IPS DF 6.9 (cell line): ENCODE data around the gene KATNAL2.
"Not testable (repeated sequence)": the region's sequence is repeated elsewhere in the genome, so short reads cannot be mapped to it uniquely, and the experiment has no call there.

Experiments
- DNase-seq: peaks from one replicate; pipeline ENCODE4 v3.0.0-alpha.2; 2013; ENCODE audit warnings: low read depth, low spot score
- H3K27ac ChIP-seq: one replicate; pipeline ENCODE4 v1.5.1; 2013; ENCODE audit warnings: low read length, control low read depth
- H3K27me3 ChIP-seq: 2 replicates; pipeline ENCODE4 v1.6.1; 2013; ENCODE audit warnings: mild to moderate bottlenecking, low read length; ENCODE audit not compliant: control insufficient read depth, insufficient read depth
- H3K36me3 ChIP-seq: 2 replicates; pipeline ENCODE4 v1.6.1; 2013; ENCODE audit warnings: low read length; ENCODE audit not compliant: control insufficient read depth, insufficient read depth
- H3K4me1 ChIP-seq: 2 replicates; pipeline ENCODE4 v1.6.1; 2013; ENCODE audit warnings: low read length; ENCODE audit not compliant: control insufficient read depth, insufficient read depth
- H3K4me3 ChIP-seq: 2 replicates; pipeline ENCODE4 v1.5.1; 2013; ENCODE audit warnings: mild to moderate bottlenecking, low read length
- H3K9me3 ChIP-seq: 2 replicates; pipeline ENCODE4 v1.6.1; 2013; ENCODE audit warnings: low read length, inconsistent platforms; ENCODE audit not compliant: control insufficient read depth, insufficient read depth
- WGBS: extraction: QIAGEN DNeasy Blood & Tissue Kit; methylation state at CpG from one replicate; pipeline ENCODE4 v1.1.7; 2013; ENCODE audit warnings: mixed read lengths, missing lambda C conversion rate; ENCODE audit not compliant: insufficient read length, insufficient coverage; 5-methylcytosine and 5-hydroxymethylcytosine counted together

KATNAL2 gene

GRCh38 chr18:47034591-47034990 is 117.2 kb downstream of the KATNAL2 start:
- not testable (repeated sequence) for H3K4me1 ChIP-seq, H3K9me3 ChIP-seq, H3K27ac ChIP-seq, H3K27me3 ChIP-seq, H3K36me3 ChIP-seq, DNase-seq, H3K4me3 ChIP-seq
- WGBS = no CpG with 5 or more reads among the region's 28 CpGs

- Histone ChIP-seq H3K36me3 (no peaks in the 10 kb centered on the region), H3K27ac (no peak within 1 kb of the TSS), H3K4me3 (no peak within 1 kb of the TSS), H3K9me3 (no peaks in the 10 kb centered on the region), H3K27me3 (no peaks in the 10 kb centered on the region), H3K4me1 (no peaks in the 10 kb centered on the region; the same call in 1 of the 2 replicates)
- no peak for DNase-seq
- no CpG with 5 or more reads among the region's 29 CpGs for WGBS
These were observed 117.8 kb downstream of the KATNAL2 start, which contains the start of gene ELOA2 for GRCh38 chr18:47035156-47035671. TSS of gene ELOA2 (minus strand) at chr18:47035621. CDS start at chr18:47035264, 357 bp downstream.

GRCh38 chr18:47036298-47036874 is 119.0 kb downstream of the KATNAL2 start:
- Histone ChIP-seq H3K36me3 (no peaks in the 10 kb centered on the region), H3K27ac (no peak overlapping the region), H3K4me1 (no peaks in the 10 kb centered on the region; the same call in 1 of the 2 replicates), H3K27me3 (no peaks in the 10 kb centered on the region), H3K9me3 (no peaks in the 10 kb centered on the region), H3K4me3 (no peak overlapping the region)
- no peak for DNase-seq
- no CpG with 5 or more reads among the region's 2 CpGs for WGBS

- no peak overlapping the region for H3K4me3 ChIP-seq
- H3K27me3 ChIP-seq = no peaks in the 10 kb centered on the region
- no peak for DNase-seq
- H3K27ac ChIP-seq = no peak overlapping the region
- no peaks in the 10 kb centered on the region for H3K36me3 ChIP-seq
- no peaks in the 10 kb centered on the region for H3K9me3 ChIP-seq
- no peaks in the 10 kb centered on the region; the same call in 1 of the 2 replicates for H3K4me1 ChIP-seq
- no CpG with 5 or more reads among the region's 3 CpGs for WGBS
These were observed 119.7 kb downstream of the KATNAL2 start for GRCh38 chr18:47036927-47037578.

GRCh38 chr18:47040982-47041381 is 123.6 kb downstream of the KATNAL2 start:
- Histone ChIP-seq H3K4me1 (no peaks in the 10 kb centered on the region), H3K9me3 (no peaks in the 10 kb centered on the region), H3K4me3 (no peak overlapping the region), H3K36me3 (no peaks in the 10 kb centered on the region), H3K27ac (no peak overlapping the region), H3K27me3 (no peaks in the 10 kb centered on the region)
- WGBS = no CpG with 5 or more reads among the region's 6 CpGs
- DNase-seq = no peak

- WGBS = no CpG with 5 or more reads among the region's 7 CpGs
- Histone ChIP-seq H3K27me3 (no peaks in the 10 kb centered on the region), H3K27ac (no peak overlapping the region), H3K36me3 (no peaks in the 10 kb centered on the region), H3K4me3 (no peak overlapping the region), H3K4me1 (no peaks in the 10 kb centered on the region), H3K9me3 (no peaks in the 10 kb centered on the region)
- no peak for DNase-seq
These were observed 133.1 kb downstream of the KATNAL2 start for GRCh38 chr18:47050468-47050867.

GRCh38 chr18:47054369-47054768 is 137.0 kb downstream of the KATNAL2 start:
- WGBS = no CpG with 5 or more reads among the region's 5 CpGs
- Histone ChIP-seq H3K4me1 (no peaks in the 10 kb centered on the region), H3K27ac (no peak overlapping the region), H3K9me3 (no peaks in the 10 kb centered on the region), H3K27me3 (no peaks in the 10 kb centered on the region), H3K36me3 (no peaks in the 10 kb centered on the region), H3K4me3 (no peak overlapping the region)
- DNase-seq = no peak

GRCh38 chr18:47062471-47062870 is 145.1 kb downstream of the KATNAL2 start:
- Histone ChIP-seq H3K9me3 (no peaks in the 10 kb centered on the region), H3K36me3 (no peaks in the 10 kb centered on the region), H3K4me1 (no peaks in the 10 kb centered on the region), H3K4me3 (no peak overlapping the region), H3K27me3 (no peaks in the 10 kb centered on the region), H3K27ac (no peak overlapping the region)
- no CpG with 5 or more reads among the region's 2 CpGs for WGBS
- no peak for DNase-seq

- Histone ChIP-seq H3K4me3 (no peak overlapping the region), H3K27ac (no peak overlapping the region), H3K36me3 (no peaks in the 10 kb centered on the region), H3K9me3 (no peaks in the 10 kb centered on the region), H3K4me1 (no peaks in the 10 kb centered on the region), H3K27me3 (no peaks in the 10 kb centered on the region)
- no peak for DNase-seq
- no CpG with 5 or more reads among the region's 8 CpGs for WGBS
These were observed 145.7 kb downstream of the KATNAL2 start for GRCh38 chr18:47063096-47063495.

- no peaks in the 10 kb centered on the region for H3K9me3 ChIP-seq
- H3K27ac ChIP-seq = no peak overlapping the region
- no CpG with 5 or more reads among the region's 3 CpGs for WGBS
- no peaks in the 10 kb centered on the region for H3K27me3 ChIP-seq
- no peaks in the 10 kb centered on the region for H3K36me3 ChIP-seq
- no peaks in the 10 kb centered on the region; the same call in 1 of the 2 replicates for H3K4me1 ChIP-seq
- H3K4me3 ChIP-seq = no peak overlapping the region
- no peak for DNase-seq
These were observed 150.2 kb downstream of the KATNAL2 start for GRCh38 chr18:47067648-47068047.
